Keratinocyte (primary cell): Measurements from ENCODE around the gene TMEM63B. TPM values are rescaled to one million over a fixed set of nuclear protein-coding genes. Genes with fewer than 3 reads are reported as not detected.

Source experiments
- DNase-seq: peaks from one replicate; pipeline ENCODE4 v3.0.0-alpha.2; 2011; ENCODE audit warnings: low read depth, missing footprints, low spot score
- FAIRE-seq: peaks from 2 replicates; lab custom pipeline; 2011; peaks lifted over from hg19 to GRCh38; lab: Jason Lieb, UNC
- H2AFZ ChIP-seq: 2 replicates; pipeline ENCODE4 v1.6.0; 2012; ENCODE audit warnings: low read length, control low read depth, inconsistent platforms; ENCODE audit not compliant: control insufficient read depth
- H3K27ac ChIP-seq: 2 replicates; pipeline ENCODE4 v1.5.1; 2011; ENCODE audit warnings: low read length; ENCODE audit not compliant: control insufficient read depth, insufficient read depth
- H3K27me3 ChIP-seq: 3 replicates; pipeline ENCODE4 v1.6.0; 2011; ENCODE audit warnings: low read length; ENCODE audit not compliant: control insufficient read depth, insufficient read depth; ENCODE audit errors: extremely low read depth
- H3K36me3 ChIP-seq, 2 experiments: 2 replicates in 1 of 2; 3 replicates in 1 of 2; pipeline ENCODE4 v1.5.1; 2011; ENCODE audit warnings: low read length in 2 of 2, mild to moderate bottlenecking in 1 of 2; ENCODE audit not compliant: control insufficient read depth in 2 of 2, insufficient read depth in 2 of 2; ENCODE audit errors: extremely low read depth in 1 of 2
- H3K4me1 ChIP-seq: 3 replicates; pipeline ENCODE4 v1.5.1; 2011; ENCODE audit warnings: low read length; ENCODE audit not compliant: control insufficient read depth, insufficient read depth; ENCODE audit errors: extremely low read depth
- H3K4me2 ChIP-seq: 3 replicates; pipeline ENCODE4 v1.6.0; 2011; ENCODE audit warnings: low read depth, low read length; ENCODE audit not compliant: control insufficient read depth, insufficient read depth; ENCODE audit errors: extremely low read depth
- H3K4me3 ChIP-seq, 3 experiments: fragments of 200-600 bp in 1 of 3; sonication (generic) in 1 of 3; 2 replicates in 2 of 3; 3 replicates in 1 of 3; pipeline ENCODE4 v1.5.1; 2011 to 2016; ENCODE audit warnings: low read length in 3 of 3, mild to moderate bottlenecking in 3 of 3, control low read depth in 2 of 3, inconsistent platforms in 1 of 3, low read depth in 1 of 3, mixed read lengths in 1 of 3, mixed run types in 1 of 3, moderate library complexity in 1 of 3; ENCODE audit not compliant: control insufficient read depth in 2 of 3, insufficient read depth in 2 of 3; ENCODE audit errors: extremely low read depth in 1 of 3
- H3K79me2 ChIP-seq: 2 replicates; pipeline ENCODE4 v1.6.0; 2012; ENCODE audit warnings: low read length; ENCODE audit not compliant: control insufficient read depth, insufficient read depth
- H3K9ac ChIP-seq: 3 replicates; pipeline ENCODE4 v1.6.0; 2011; ENCODE audit warnings: low read length; ENCODE audit not compliant: control insufficient read depth, insufficient read depth; ENCODE audit errors: extremely low read depth
- H3K9me1 ChIP-seq: 3 replicates; pipeline ENCODE4 v1.6.0; 2011; ENCODE audit warnings: low read length; ENCODE audit not compliant: control insufficient read depth, insufficient read depth; ENCODE audit errors: extremely low read depth
- H3K9me3 ChIP-seq: 2 replicates; pipeline ENCODE4 v1.5.1; 2012; ENCODE audit warnings: low read depth, low read length; ENCODE audit not compliant: control insufficient read depth
- H4K20me1 ChIP-seq: 3 replicates; pipeline ENCODE4 v1.6.0; 2011; ENCODE audit warnings: low read length; ENCODE audit not compliant: control insufficient read depth, insufficient read depth; ENCODE audit errors: extremely low read depth
- EZH2 ChIP-seq: IDR thresholded peaks from one replicate; pipeline ENCODE4 v1.6.1; 2012; ENCODE audit warnings: inconsistent platforms, mild to moderate bottlenecking, low read length, moderate library complexity
- dilution Hi-C: fragments of 300-500 bp; cut with MboI; formaldehyde crosslinking; loops from one replicate; pipeline ENCODE4 v1.7.0; 2020; ENCODE audit warnings: low sequenced_read_pairs; ENCODE audit not compliant: extremely low pct_ligation_motif_present
- polyA plus RNA-seq, 5 experiments: library from polyadenylated mRNA; depleted of rRNA in 3 of 5; stranded (reverse) in 3 of 5; stranded (forward) in 1 of 5; unstranded in 1 of 5; fragments of >200 nt; gene quantifications; 1 replicate in 1 of 5; 2 replicates in 3 of 5; 3 replicates in 1 of 5; pipeline versions ENCODE4 v1.2.1 to v1.2.3, GENCODE V29; 2011 to 2012; ENCODE audit warnings: missing spikeins in 2 of 5, low read depth in 1 of 5, low replicate concordance in 1 of 5
- TF ChIP-seq, protein P1 (sequence below), 3 experiments: IDR thresholded peaks in 1 of 3; conservative IDR thresholded peaks in 1 of 3; optimal IDR thresholded peaks in 1 of 3; 2 replicates in 2 of 3; 3 replicates in 1 of 3; pipeline versions ENCODE3 to v1.5.1; 2011; ENCODE audit warnings: low read length in 3 of 3, mild to moderate bottlenecking in 3 of 3, moderate library complexity in 2 of 3, control low read depth in 1 of 3, inconsistent platforms in 1 of 3; ENCODE audit not compliant: insufficient read depth in 2 of 3; ENCODE audit errors: extremely low read depth in 1 of 3

The TMEM63B gene
- polyA plus RNA-seq, 1 donor (not counting 4 experiments of a cell fraction or from before 2014, with no cell fraction given): 64.8 TPM

GRCh38 chr6:44169154-44169553, 41.8 kb downstream of the TMEM63B start:
- Histone ChIP-seq H4K20me1 (no peaks in the 10 kb centered on the region), H2AFZ (no peak overlapping the region), H3K9ac (no peak overlapping the region), H3K4me3 (no peak overlapping the region), H3K27ac (no peak overlapping the region), H3K79me2 (no peaks in the 10 kb centered on the region), H3K9me3 (no peaks in the 10 kb centered on the region), H3K9me1 (no peaks in the 10 kb centered on the region), H3K27me3 (peaks cover 6% of the 10 kb centered on the region), H3K4me2 (peak overlapping the region; percentile 27), H3K36me3 (no peaks in the 10 kb centered on the region), H3K4me1 (peaks cover 16% of the 10 kb centered on the region)
- no peak for FAIRE-seq
- TF ChIP-seq EZH2: no peak
- TF ChIP-seq, protein P1, sequence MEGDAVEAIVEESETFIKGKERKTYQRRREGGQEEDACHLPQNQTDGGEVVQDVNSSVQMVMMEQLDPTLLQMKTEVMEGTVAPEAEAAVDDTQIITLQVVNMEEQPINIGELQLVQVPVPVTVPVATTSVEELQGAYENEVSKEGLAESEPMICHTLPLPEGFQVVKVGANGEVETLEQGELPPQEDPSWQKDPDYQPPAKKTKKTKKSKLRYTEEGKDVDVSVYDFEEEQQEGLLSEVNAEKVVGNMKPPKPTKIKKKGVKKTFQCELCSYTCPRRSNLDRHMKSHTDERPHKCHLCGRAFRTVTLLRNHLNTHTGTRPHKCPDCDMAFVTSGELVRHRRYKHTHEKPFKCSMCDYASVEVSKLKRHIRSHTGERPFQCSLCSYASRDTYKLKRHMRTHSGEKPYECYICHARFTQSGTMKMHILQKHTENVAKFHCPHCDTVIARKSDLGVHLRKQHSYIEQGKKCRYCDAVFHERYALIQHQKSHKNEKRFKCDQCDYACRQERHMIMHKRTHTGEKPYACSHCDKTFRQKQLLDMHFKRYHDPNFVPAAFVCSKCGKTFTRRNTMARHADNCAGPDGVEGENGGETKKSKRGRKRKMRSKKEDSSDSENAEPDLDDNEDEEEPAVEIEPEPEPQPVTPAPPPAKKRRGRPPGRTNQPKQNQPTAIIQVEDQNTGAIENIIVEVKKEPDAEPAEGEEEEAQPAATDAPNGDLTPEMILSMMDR (optimal IDR thresholded peaks at IDR 0.05 in 1 of 3, IDR thresholded peaks at IDR 0.05 in 1 of 3, conservative IDR thresholded peaks at IDR 0.05 in 1 of 3; ENCODE audit: extremely low read depth in 1 of 3, insufficient read depth in 2 of 3, low read length in 3 of 3): no peak
- dilution Hi-C loops: no loop called here
- no peak for DNase-seq

GRCh38 chr6:44169886-44170570, 42.7 kb downstream of the TMEM63B start:
- H3K4me3 ChIP-seq: no peak overlapping the region
- H3K9me1 ChIP-seq: no peaks in the 10 kb centered on the region
- H3K9me3 ChIP-seq: no peaks in the 10 kb centered on the region
- no peaks in the 10 kb centered on the region for H3K36me3 ChIP-seq
- TF ChIP-seq, protein P1 (optimal IDR thresholded peaks at IDR 0.05 in 1 of 3, IDR thresholded peaks at IDR 0.05 in 1 of 3, conservative IDR thresholded peaks at IDR 0.05 in 1 of 3; ENCODE audit: extremely low read depth in 1 of 3, insufficient read depth in 2 of 3, low read length in 3 of 3): no peak
- TF ChIP-seq EZH2: no peak
- no peak for FAIRE-seq
- peaks cover 16% of the 10 kb centered on the region for H3K4me1 ChIP-seq
- peaks cover 6% of the 10 kb centered on the region for H3K27me3 ChIP-seq
- DNase-seq: no peak
- H4K20me1 ChIP-seq: no peaks in the 10 kb centered on the region
- H3K79me2 ChIP-seq: no peaks in the 10 kb centered on the region
- no peak overlapping the region for H2AFZ ChIP-seq
- H3K4me2 ChIP-seq: peak overlapping the region; percentile 37
- H3K9ac ChIP-seq: no peak overlapping the region
- no peak overlapping the region for H3K27ac ChIP-seq
- dilution Hi-C loops: no loop called here
